HepG2 (cell line): ENCODE measurements around the gene PLK3. TPM values are rescaled to one million over a fixed set of nuclear protein-coding genes. Genes with fewer than 3 reads are reported as not detected.
A peak's percentile ranks its signal among the peaks of the same experiment; 100 is the strongest.

Experiments
- EEA1 ChIP-seq: sonication (generic); formaldehyde crosslinking; IDR thresholded peaks from 2 replicates; pipeline ENCODE4 v1.5.1; 2020; ENCODE audit warnings: mild to moderate bottlenecking, missing genetic modification reagents, borderline replicate concordance
- GABPA ChIP-seq, 2 experiments: IDR thresholded peaks; 2 replicates each; pipeline ENCODE4 v1.6.1; 2011 to 2016; ENCODE audit warnings: low read depth in 2 of 2, low read length in 1 of 2, missing biosample characterization in 1 of 2, missing genetic modification characterization in 1 of 2
- HOXA5 ChIP-seq: sonication (generic); formaldehyde crosslinking; IDR thresholded peaks from 2 replicates; pipeline ENCODE4 v1.4.0; 2020; ENCODE audit warnings: missing genetic modification reagents
- MAFF ChIP-seq: IDR thresholded peaks from 2 replicates; pipeline ENCODE4 v1.6.1; 2011; ENCODE audit warnings: low read depth, low read length, improper control_type of control experiment
- NAIF1 ChIP-seq: sonication (generic); formaldehyde crosslinking; IDR thresholded peaks from 2 replicates; pipeline ENCODE4 v1.5.0; 2020; ENCODE audit warnings: mild to moderate bottlenecking, missing genetic modification reagents, borderline replicate concordance
- PAX8 ChIP-seq: sonication (generic); formaldehyde crosslinking; IDR thresholded peaks from 2 replicates; pipeline ENCODE4 v1.8.0; 2022; ENCODE audit warnings: mild to moderate bottlenecking, missing genetic modification reagents, borderline replicate concordance
- REPIN1 ChIP-seq: sonication (generic); formaldehyde crosslinking; IDR thresholded peaks from 2 replicates; pipeline ENCODE4 v1.8.0; 2022; ENCODE audit warnings: missing genetic modification reagents, low read depth, mild to moderate bottlenecking, borderline replicate concordance
- SIN3B ChIP-seq: fragments of 150-350 bp; IDR thresholded peaks from 2 replicates; pipeline ENCODE4 v1.6.1; 2014; ENCODE audit warnings: low read length
- SP4 ChIP-seq: sonication (generic); formaldehyde crosslinking; IDR thresholded peaks from 2 replicates; pipeline ENCODE4 v1.8.1; 2023; ENCODE audit warnings: mild to moderate bottlenecking, missing genetic modification reagents
- TAF1 ChIP-seq: sonication (generic); formaldehyde crosslinking; IDR thresholded peaks from 2 replicates; pipeline ENCODE4 v1.4.0; 2020; ENCODE audit warnings: missing genetic modification reagents
- WIZ ChIP-seq: sonication (generic); formaldehyde crosslinking; IDR thresholded peaks from 2 replicates; pipeline ENCODE4 v1.5.1; 2020; ENCODE audit warnings: mild to moderate bottlenecking, missing genetic modification reagents
- ZBTB8A ChIP-seq: sonication (generic); formaldehyde crosslinking; IDR thresholded peaks from 2 replicates; pipeline ENCODE4 v1.4.0; 2020; ENCODE audit warnings: mild to moderate bottlenecking, low read depth, missing genetic modification reagents, borderline replicate concordance
- ZFAT ChIP-seq: sonication (generic); formaldehyde crosslinking; conservative IDR thresholded peaks from 2 replicates; pipeline ENCODE4 v1.8.1; 2023; ENCODE audit warnings: missing genetic modification reagents, inconsistent platforms
- ZFP41 ChIP-seq: sonication (generic); formaldehyde crosslinking; IDR thresholded peaks from 2 replicates; pipeline ENCODE4 v1.4.0; 2020; ENCODE audit warnings: mild to moderate bottlenecking, missing genetic modification reagents, borderline replicate concordance
- ZNF207 ChIP-seq: fragments of 450-650 bp; IDR thresholded peaks from 2 replicates; pipeline ENCODE4 v1.6.1; 2016; ENCODE audit warnings: antibody characterized with exemption, borderline replicate concordance
- ZNF263 ChIP-seq: sonication (generic); formaldehyde crosslinking; IDR thresholded peaks from 2 replicates; pipeline ENCODE4 v1.4.0; 2020; ENCODE audit warnings: missing genetic modification reagents
- ZNF549 ChIP-seq: sonication (generic); formaldehyde crosslinking; IDR thresholded peaks from 2 replicates; pipeline ENCODE4 v1.5.0; 2020; ENCODE audit warnings: missing genetic modification reagents
- ZNF674 ChIP-seq: sonication (generic); formaldehyde crosslinking; IDR thresholded peaks from 2 replicates; pipeline ENCODE4 v1.5.0; 2020; ENCODE audit warnings: low read depth, mild to moderate bottlenecking, missing genetic modification reagents
- ZNF75D ChIP-seq: sonication (generic); formaldehyde crosslinking; IDR thresholded peaks from 2 replicates; pipeline ENCODE4 v1.8.1; 2023; ENCODE audit warnings: missing genetic modification reagents, mild to moderate bottlenecking, borderline replicate concordance
- ZNF768 ChIP-seq: sonication (generic); formaldehyde crosslinking; IDR thresholded peaks from 2 replicates; pipeline ENCODE4 v1.4.0; 2020; ENCODE audit warnings: missing genetic modification reagents
- ZNF782 ChIP-seq: sonication (generic); formaldehyde crosslinking; IDR thresholded peaks from 2 replicates; pipeline ENCODE4 v1.4.0; 2020; ENCODE audit warnings: missing genetic modification reagents, mild to moderate bottlenecking, borderline replicate concordance
- ZNF83 ChIP-seq: sonication (generic); formaldehyde crosslinking; IDR thresholded peaks from 2 replicates; pipeline ENCODE4 v1.4.0; 2020; ENCODE audit warnings: missing genetic modification reagents, mild to moderate bottlenecking, borderline replicate concordance
- ZNF883 ChIP-seq: sonication (generic); formaldehyde crosslinking; IDR thresholded peaks from 2 replicates; pipeline ENCODE4 v1.5.1; 2020; ENCODE audit warnings: mild to moderate bottlenecking, missing genetic modification reagents; ENCODE audit errors: not compliant biosample characterization
- polyA plus RNA-seq, 8 experiments: library from polyadenylated mRNA; depleted of rRNA in 3 of 8; stranded (reverse) in 7 of 8; unstranded in 1 of 8; fragments of >200 nt; fragmentation: Illumina TruSeq in 4 of 8; extraction: Trizol in 4 of 8; gene quantifications; 2 replicates each; pipeline versions ENCODE4 v1.2.1 to v1.2.3, GENCODE V29; 2011 to 2016; ENCODE audit warnings: low read depth in 4 of 8, missing spikeins in 1 of 8, mixed read lengths in 1 of 8; ENCODE audit not compliant: insufficient read depth in 1 of 8
- total RNA-seq, 5 experiments: library from RNA; depleted of rRNA; stranded (reverse); fragments of >200 nt; fragmentation: Illumina TruSeq; extraction: Trizol; gene quantifications; 2 replicates each; pipeline ENCODE4 v1.2.3, GENCODE V29; 2016; ENCODE audit warnings: low read depth in 1 of 5
- TF ChIP-seq, protein P1 (sequence below): sonication (generic); formaldehyde crosslinking; IDR thresholded peaks from 2 replicates; pipeline ENCODE4 v1.5.0; 2020; ENCODE audit warnings: mild to moderate bottlenecking, missing genetic modification reagents
- TF ChIP-seq, protein P2 (sequence below): fragments of 450-650 bp; IDR thresholded peaks from 2 replicates; pipeline ENCODE4 v1.6.1; 2017
- TF ChIP-seq, protein P3 (sequence below): sonication (generic); formaldehyde crosslinking; IDR thresholded peaks from 2 replicates; pipeline ENCODE4 v1.8.1; 2023; ENCODE audit warnings: missing genetic modification reagents, mild to moderate bottlenecking, borderline replicate concordance

Gene PLK3
- total and polyA plus RNA-seq, 2 of the 13 experiments (the other 11 are each of a cell fraction or from before 2014, with no cell fraction given), result 9.8 to 16.9 TPM

- TF ChIP-seq NAIF1 (CRISPR knock-in tag) (no peak), GABPA (IDR thresholded peaks at IDR 0.05; ENCODE audit: low read depth, low read length) (no peak), GABPA (CRISPR knock-in tag; IDR thresholded peaks at IDR 0.05; ENCODE audit: low read depth) (no peak), REPIN1 (CRISPR knock-in tag) (peak; percentile 14; the same call in 1 of the 2 replicates), ZNF768 (CRISPR knock-in tag) (peak; percentile 52; the same call in 1 of the 2 replicates), ZNF263 (0 out of 2 replicates have a peak, but pooled peaks have one; percentile 4), SP4 (CRISPR knock-in tag) (peak; percentile 40; the same call in 1 of the 2 replicates), ZNF549 (no peak), ZNF75D (CRISPR knock-in tag) (no peak), ZFAT (CRISPR knock-in tag) (no peak), ZFP41 (0 out of 2 replicates have a peak, but pooled peaks have one; percentile 49), PAX8 (CRISPR knock-in tag) (no peak), WIZ (CRISPR knock-in tag) (peak; percentile 73; the same call in 1 of the 2 replicates), HOXA5 (CRISPR knock-in tag) (no peak), SIN3B (no peak), ZNF207 (no peak), ZNF83 (no peak), TAF1 (CRISPR knock-in tag) (peak; percentile 38; the same call in 1 of the 2 replicates), MAFF (no peak), ZNF674 (no peak), EEA1 (peak; percentile 32; the same call in 1 of the 2 replicates), ZNF782 (CRISPR knock-in tag) (no peak), ZBTB8A (no peak), ZNF883 (CRISPR knock-in tag) (peak; percentile 89)
- TF ChIP-seq, protein P1, sequence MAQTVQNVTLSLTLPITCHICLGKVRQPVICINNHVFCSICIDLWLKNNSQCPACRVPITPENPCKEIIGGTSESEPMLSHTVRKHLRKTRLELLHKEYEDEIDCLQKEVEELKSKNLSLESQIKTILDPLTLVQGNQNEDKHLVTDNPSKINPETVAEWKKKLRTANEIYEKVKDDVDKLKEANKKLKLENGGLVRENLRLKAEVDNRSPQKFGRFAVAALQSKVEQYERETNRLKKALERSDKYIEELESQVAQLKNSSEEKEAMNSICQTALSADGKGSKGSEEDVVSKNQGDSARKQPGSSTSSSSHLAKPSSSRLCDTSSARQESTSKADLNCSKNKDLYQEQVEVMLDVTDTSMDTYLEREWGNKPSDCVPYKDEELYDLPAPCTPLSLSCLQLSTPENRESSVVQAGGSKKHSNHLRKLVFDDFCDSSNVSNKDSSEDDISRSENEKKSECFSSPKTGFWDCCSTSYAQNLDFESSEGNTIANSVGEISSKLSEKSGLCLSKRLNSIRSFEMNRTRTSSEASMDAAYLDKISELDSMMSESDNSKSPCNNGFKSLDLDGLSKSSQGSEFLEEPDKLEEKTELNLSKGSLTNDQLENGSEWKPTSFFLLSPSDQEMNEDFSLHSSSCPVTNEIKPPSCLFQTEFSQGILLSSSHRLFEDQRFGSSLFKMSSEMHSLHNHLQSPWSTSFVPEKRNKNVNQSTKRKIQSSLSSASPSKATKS (CRISPR knock-in tag), result no peak
- TF ChIP-seq, protein P2, sequence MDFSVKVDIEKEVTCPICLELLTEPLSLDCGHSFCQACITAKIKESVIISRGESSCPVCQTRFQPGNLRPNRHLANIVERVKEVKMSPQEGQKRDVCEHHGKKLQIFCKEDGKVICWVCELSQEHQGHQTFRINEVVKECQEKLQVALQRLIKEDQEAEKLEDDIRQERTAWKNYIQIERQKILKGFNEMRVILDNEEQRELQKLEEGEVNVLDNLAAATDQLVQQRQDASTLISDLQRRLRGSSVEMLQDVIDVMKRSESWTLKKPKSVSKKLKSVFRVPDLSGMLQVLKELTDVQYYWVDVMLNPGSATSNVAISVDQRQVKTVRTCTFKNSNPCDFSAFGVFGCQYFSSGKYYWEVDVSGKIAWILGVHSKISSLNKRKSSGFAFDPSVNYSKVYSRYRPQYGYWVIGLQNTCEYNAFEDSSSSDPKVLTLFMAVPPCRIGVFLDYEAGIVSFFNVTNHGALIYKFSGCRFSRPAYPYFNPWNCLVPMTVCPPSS, result no peak
- TF ChIP-seq, protein P3, sequence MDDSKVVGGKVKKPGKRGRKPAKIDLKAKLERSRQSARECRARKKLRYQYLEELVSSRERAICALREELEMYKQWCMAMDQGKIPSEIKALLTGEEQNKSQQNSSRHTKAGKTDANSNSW (CRISPR knock-in tag), result no peak
Observed at GRCh38 chr1:44786138-44786840, 13.9 kb upstream of the PLK3 start (continued).
